ENCODE results near the gene CHD9. TPM values are rescaled to one million over a fixed set of nuclear protein-coding genes. Genes with fewer than 3 reads are reported as not detected.

Gene CHD9
- total RNA-seq, 1 donor from 2014 or later, result 77.4 TPM

GRCh38 chr16:53281280-53281679 lies 226.5 kb downstream of the CHD9 start:
- H3K4me2 ChIP-seq (ENCODE audit: low read length), result no peak overlapping the region
- H3K27ac Mint-ChIP-seq (ENCODE audit: unreplicated experiment), result no peak overlapping the region

GRCh38 chr16:53281859-53282258 lies 227.1 kb downstream of the CHD9 start:
- Mint-ChIP-seq H3K27ac (ENCODE audit: unreplicated experiment) (no peak overlapping the region), H3K4me1 (ENCODE audit: low read depth, unreplicated experiment) (no peaks in the 10 kb centered on the region), H3K9me3 (ENCODE audit: unreplicated experiment) (peaks cover 3% of the 10 kb centered on the region), H3K36me3 (ENCODE audit: low read depth, unreplicated experiment) (peaks cover 18% of the 10 kb centered on the region), H3K27me3 (ENCODE audit: low read depth, unreplicated experiment) (no peaks in the 10 kb centered on the region), H3K4me3 (ENCODE audit: unreplicated experiment) (no peak overlapping the region)
- H3K4me1 ChIP-seq (ENCODE audit: insufficient read depth, low read length), result no peaks in the 10 kb centered on the region
- H3K27me3 ChIP-seq (ENCODE audit: insufficient read depth, low read length), result no peaks in the 10 kb centered on the region
- no peak overlapping the region for H3K4me2 ChIP-seq (ENCODE audit: low read length)
- no peak overlapping the region for H2AFZ ChIP-seq (ENCODE audit: low read depth, low read length)
- DNase-seq (ENCODE audit: low read depth) (no peak), FAIRE-seq (no peak)
- H4K20me1 ChIP-seq (ENCODE audit: insufficient read depth, low read length), result peaks cover 14% of the 10 kb centered on the region
- TF ChIP-seq EZH2 (IDR thresholded peaks at IDR 0.05; ENCODE audit: insufficient read depth, low read length) (no peak), CTCF (IDR thresholded peaks at IDR 0.05; ENCODE audit: insufficient read depth, low read depth, low read length) (no peak)
- no peaks in the 10 kb centered on the region for H3K79me2 ChIP-seq (ENCODE audit: insufficient read depth, low read length)
- H3K9me3 ChIP-seq (ENCODE audit: insufficient read depth, low read depth, low read length), result no peaks in the 10 kb centered on the region
- H3K4me3 ChIP-seq (ENCODE audit: insufficient read depth, low read depth, low read length), result no peak overlapping the region
- no peak overlapping the region for H3K9ac ChIP-seq (ENCODE audit: low read length)
- H3K27ac ChIP-seq (ENCODE audit: low read depth, low read length), result no peak overlapping the region
- peaks cover 33% of the 10 kb centered on the region for H3K36me3 ChIP-seq (ENCODE audit: insufficient read depth, low read length)

More at GRCh38 chr16:53281280-53281679, 226.5 kb downstream of the CHD9 start:
- Histone ChIP-seq H3K9ac (ENCODE audit: low read length) (no peak overlapping the region), H4K20me1 (ENCODE audit: insufficient read depth, low read length) (peaks cover 14% of the 10 kb centered on the region), H3K9me3 (ENCODE audit: insufficient read depth, low read depth, low read length) (no peaks in the 10 kb centered on the region), H3K27ac (ENCODE audit: low read depth, low read length) (no peak overlapping the region), H3K27me3 (ENCODE audit: insufficient read depth, low read length) (no peaks in the 10 kb centered on the region), H3K36me3 (ENCODE audit: insufficient read depth, low read length) (peaks cover 33% of the 10 kb centered on the region), H2AFZ (ENCODE audit: low read depth, low read length) (no peak overlapping the region), H3K4me3 (ENCODE audit: insufficient read depth, low read depth, low read length) (no peak overlapping the region), H3K4me1 (ENCODE audit: insufficient read depth, low read length) (no peaks in the 10 kb centered on the region), H3K79me2 (ENCODE audit: insufficient read depth, low read length) (no peaks in the 10 kb centered on the region)
- H3K27me3 Mint-ChIP-seq (ENCODE audit: low read depth, unreplicated experiment), result no peaks in the 10 kb centered on the region
- H3K4me3 Mint-ChIP-seq (ENCODE audit: unreplicated experiment), result no peak overlapping the region
- FAIRE-seq, result no peak
- DNase-seq (ENCODE audit: low read depth), result no peak
- H3K9me3 Mint-ChIP-seq (ENCODE audit: unreplicated experiment), result peaks cover 3% of the 10 kb centered on the region
- H3K4me1 Mint-ChIP-seq (ENCODE audit: low read depth, unreplicated experiment), result no peaks in the 10 kb centered on the region
- peaks cover 18% of the 10 kb centered on the region for H3K36me3 Mint-ChIP-seq (ENCODE audit: low read depth, unreplicated experiment)
- TF ChIP-seq CTCF (IDR thresholded peaks at IDR 0.05; ENCODE audit: insufficient read depth, low read depth, low read length) (no peak), EZH2 (IDR thresholded peaks at IDR 0.05; ENCODE audit: insufficient read depth, low read length) (no peak)

GRCh38 chr16:53282328-53282727 lies 227.5 kb downstream of the CHD9 start:
- H3K4me3 Mint-ChIP-seq (ENCODE audit: unreplicated experiment), result no peak overlapping the region
- no peak for DNase-seq (ENCODE audit: low read depth)
- H3K9me3 ChIP-seq (ENCODE audit: insufficient read depth, low read depth, low read length), result no peaks in the 10 kb centered on the region
- no peak overlapping the region for H3K27ac Mint-ChIP-seq (ENCODE audit: unreplicated experiment)
- H3K36me3 Mint-ChIP-seq (ENCODE audit: low read depth, unreplicated experiment), result peaks cover 17% of the 10 kb centered on the region
- H3K4me3 ChIP-seq (ENCODE audit: insufficient read depth, low read depth, low read length), result no peak overlapping the region
- H3K27me3 Mint-ChIP-seq (ENCODE audit: low read depth, unreplicated experiment), result no peaks in the 10 kb centered on the region
- no peak overlapping the region for H2AFZ ChIP-seq (ENCODE audit: low read depth, low read length)
- no peaks in the 10 kb centered on the region for H3K27me3 ChIP-seq (ENCODE audit: insufficient read depth, low read length)
- peaks cover 3% of the 10 kb centered on the region for H3K9me3 Mint-ChIP-seq (ENCODE audit: unreplicated experiment)
- no peak for FAIRE-seq
- no peak overlapping the region for H3K27ac ChIP-seq (ENCODE audit: low read depth, low read length)
- TF ChIP-seq CTCF (IDR thresholded peaks at IDR 0.05; ENCODE audit: insufficient read depth, low read depth, low read length) (no peak), EZH2 (IDR thresholded peaks at IDR 0.05; ENCODE audit: insufficient read depth, low read length) (no peak)
- no peaks in the 10 kb centered on the region for H3K4me1 ChIP-seq (ENCODE audit: insufficient read depth, low read length)
- H3K4me1 Mint-ChIP-seq (ENCODE audit: low read depth, unreplicated experiment), result no peaks in the 10 kb centered on the region
- peaks cover 14% of the 10 kb centered on the region for H4K20me1 ChIP-seq (ENCODE audit: insufficient read depth, low read length)
- H3K79me2 ChIP-seq (ENCODE audit: insufficient read depth, low read length), result no peaks in the 10 kb centered on the region
- H3K4me2 ChIP-seq (ENCODE audit: low read length), result no peak overlapping the region
- H3K9ac ChIP-seq (ENCODE audit: low read length), result no peak overlapping the region
- peaks cover 33% of the 10 kb centered on the region for H3K36me3 ChIP-seq (ENCODE audit: insufficient read depth, low read length)

Data from astrocyte (in vitro differentiated cells and primary cell).